ENCODE data around the gene GAL3ST1. TPM values are rescaled to one million over a fixed set of nuclear protein-coding genes. Genes with fewer than 3 reads are reported as not detected.

Gene GAL3ST1
- total and polyA plus RNA-seq, 2 experiments from 2014 or later, result 11.4 to 17.1 TPM

GRCh38 chr22:30614879-30615278 lies 40.4 kb upstream of the GAL3ST1 start:
- TF ChIP-seq EZH2 (IDR thresholded peaks at IDR 0.05; ENCODE audit: borderline replicate concordance), result no peak
- TF ChIP-seq CTCF (IDR thresholded peaks at IDR 0.05; ENCODE audit: poor library complexity), result no peak
- TF ChIP-seq EZH2phosphoT487 (IDR thresholded peaks at IDR 0.05; ENCODE audit: low read depth, severe bottlenecking, unreplicated experiment), result no peak
- H3K9me2 ChIP-seq (replicated peaks; ENCODE audit: insufficient read depth), result no peaks in the 10 kb centered on the region
- H3K27me3 ChIP-seq, result no peaks in the 10 kb centered on the region
- no peak for DNase-seq (ENCODE audit: low spot score)
- H3K9me3 ChIP-seq (ENCODE audit: low read depth), result no peaks in the 10 kb centered on the region
- H3K4me3 ChIP-seq, result no peak overlapping the region
- H3K36me3 ChIP-seq (replicated peaks; ENCODE audit: insufficient read depth, low read depth), result no peaks in the 10 kb centered on the region
- H2AFZ ChIP-seq, result no peak overlapping the region
- H3K27ac ChIP-seq, result no peak overlapping the region
- no peaks in the 10 kb centered on the region for H3K79me2 ChIP-seq
- no peak overlapping the region for H3K4me2 ChIP-seq
- H3K4me1 ChIP-seq (ENCODE audit: insufficient read depth), result peaks cover under 1% of the 10 kb centered on the region
- no peaks in the 10 kb centered on the region for H4K20me1 ChIP-seq (ENCODE audit: insufficient read depth, poor library complexity, severe bottlenecking)

GRCh38 chr22:30614268-30614667 lies 39.8 kb upstream of the GAL3ST1 start:
- Histone ChIP-seq H3K79me2 (no peaks in the 10 kb centered on the region), H3K27me3 (no peaks in the 10 kb centered on the region), H3K9me3 (ENCODE audit: low read depth) (no peaks in the 10 kb centered on the region), H3K36me3 (replicated peaks; ENCODE audit: insufficient read depth, low read depth) (no peaks in the 10 kb centered on the region), H2AFZ (no peak overlapping the region), H3K9me2 (replicated peaks; ENCODE audit: insufficient read depth) (no peaks in the 10 kb centered on the region), H4K20me1 (ENCODE audit: insufficient read depth, poor library complexity, severe bottlenecking) (no peaks in the 10 kb centered on the region), H3K4me1 (ENCODE audit: insufficient read depth) (peaks cover 6% of the 10 kb centered on the region), H3K4me3 (no peak overlapping the region), H3K27ac (no peak overlapping the region), H3K4me2 (no peak overlapping the region)
- no peak for DNase-seq (ENCODE audit: low spot score)
- 98% methylated on average over 7 of the region's 7 CpGs for WGBS (ENCODE audit: low lambda C conversion rate, missing lambda C conversion rate)
- TF ChIP-seq EZH2 (IDR thresholded peaks at IDR 0.05; ENCODE audit: borderline replicate concordance), result no peak
- no peak for TF ChIP-seq CTCF (IDR thresholded peaks at IDR 0.05; ENCODE audit: poor library complexity)
- no peak for TF ChIP-seq EZH2phosphoT487 (IDR thresholded peaks at IDR 0.05; ENCODE audit: low read depth, severe bottlenecking, unreplicated experiment)

DNA sequence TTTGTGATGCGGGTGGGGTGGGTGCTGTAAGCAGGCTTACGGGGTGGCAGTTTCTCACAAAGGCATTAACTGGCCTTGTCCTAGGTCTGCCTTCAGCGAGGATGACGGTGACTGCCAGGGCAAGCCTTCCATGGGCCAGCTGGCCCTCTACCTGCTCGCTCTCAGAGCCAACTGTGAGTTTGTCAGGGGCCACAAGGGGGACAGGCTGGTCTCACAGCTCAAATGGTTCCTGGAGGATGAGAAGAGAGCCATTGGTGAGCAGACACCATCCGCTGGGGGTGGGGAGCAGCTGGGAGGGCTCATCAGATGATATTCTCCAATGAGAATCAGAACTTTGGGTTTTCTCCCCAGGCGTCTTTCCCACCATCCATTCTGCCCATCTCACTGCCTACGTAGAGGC lies 38.3 kb upstream of the GAL3ST1 start:
- no peak for TF ChIP-seq CTCF (IDR thresholded peaks at IDR 0.05; ENCODE audit: poor library complexity)
- no peak for TF ChIP-seq EZH2 (IDR thresholded peaks at IDR 0.05; ENCODE audit: borderline replicate concordance)
- no peak for TF ChIP-seq EZH2phosphoT487 (IDR thresholded peaks at IDR 0.05; ENCODE audit: low read depth, severe bottlenecking, unreplicated experiment)
- H3K4me2 ChIP-seq, result no peak overlapping the region
- H3K79me2 ChIP-seq, result peaks cover 1% of the 10 kb centered on the region
- no peaks in the 10 kb centered on the region for H3K9me3 ChIP-seq (ENCODE audit: low read depth)
- no peaks in the 10 kb centered on the region for H3K9me2 ChIP-seq (replicated peaks; ENCODE audit: insufficient read depth)
- H3K4me1 ChIP-seq (ENCODE audit: insufficient read depth), result peaks cover 20% of the 10 kb centered on the region
- no peaks in the 10 kb centered on the region for H4K20me1 ChIP-seq (ENCODE audit: insufficient read depth, poor library complexity, severe bottlenecking)
- DNase-seq (ENCODE audit: low spot score), result no peak
- H3K4me3 ChIP-seq, result no peak overlapping the region
- no peaks in the 10 kb centered on the region for H3K27me3 ChIP-seq
- 99% methylated on average over 8 of the region's 8 CpGs for WGBS (ENCODE audit: low lambda C conversion rate, missing lambda C conversion rate)
- H2AFZ ChIP-seq, result no peak overlapping the region
- H3K27ac ChIP-seq, result no peak overlapping the region
- no peaks in the 10 kb centered on the region for H3K36me3 ChIP-seq (replicated peaks; ENCODE audit: insufficient read depth, low read depth)

GRCh38 chr22:30611197-30611596 lies 36.7 kb upstream of the GAL3ST1 start:
- no peak for DNase-seq (ENCODE audit: low spot score)
- H3K9me2 ChIP-seq (replicated peaks; ENCODE audit: insufficient read depth), result no peaks in the 10 kb centered on the region
- H3K79me2 ChIP-seq, result peaks cover 3% of the 10 kb centered on the region
- no peak overlapping the region for H3K4me2 ChIP-seq
- H2AFZ ChIP-seq, result no peak overlapping the region
- no peak overlapping the region for H3K27ac ChIP-seq
- H3K9me3 ChIP-seq (ENCODE audit: low read depth), result no peaks in the 10 kb centered on the region
- no peak overlapping the region for H3K4me3 ChIP-seq
- H3K27me3 ChIP-seq, result no peaks in the 10 kb centered on the region
- TF ChIP-seq EZH2phosphoT487 (IDR thresholded peaks at IDR 0.05; ENCODE audit: low read depth, severe bottlenecking, unreplicated experiment) (no peak), CTCF (IDR thresholded peaks at IDR 0.05; ENCODE audit: poor library complexity) (no peak), EZH2 (IDR thresholded peaks at IDR 0.05; ENCODE audit: borderline replicate concordance) (no peak)
- WGBS (ENCODE audit: low lambda C conversion rate, missing lambda C conversion rate), result 97% methylated on average over 3 of the region's 3 CpGs
- peaks cover 34% of the 10 kb centered on the region for H3K4me1 ChIP-seq (ENCODE audit: insufficient read depth)
- H4K20me1 ChIP-seq (ENCODE audit: insufficient read depth, poor library complexity, severe bottlenecking), result no peaks in the 10 kb centered on the region
- H3K36me3 ChIP-seq (replicated peaks; ENCODE audit: insufficient read depth, low read depth), result no peaks in the 10 kb centered on the region
